Activated B cell treated with CpG ODN at 0.5 μM for 24 hours (primary cell): Measurements from ENCODE around the gene PRDM16. TPM values are rescaled to one million over a fixed set of nuclear protein-coding genes. Genes with fewer than 3 reads are reported as not detected.

Experiments
- ATAC-seq: fragments of 200-7000 bp; cut with Tn5 transposase; one replicate; pipeline ENCODE4 v1.10.0; 2021; ENCODE audit warnings: low read depth, mild to moderate bottlenecking, moderate library complexity
- CTCF ChIA-PET: fragments of 350-600 bp; sonication (Branson Sonifier 250); formaldehyde crosslinking; loops from one replicate; lab custom pipeline; 2021; ENCODE audit warnings: antibody characterized with exemption; lab: Charles Lee
- POLR2A ChIA-PET: fragments of 350-600 bp; sonication (Branson Sonifier 250); formaldehyde crosslinking; loops from one replicate; lab custom pipeline; 2021; ENCODE audit warnings: antibody characterized with exemption; lab: Charles Lee
- DNase-seq: peaks from one replicate; pipeline ENCODE4 v3.0.0; 2022
- H3K27ac Mint-ChIP-seq: one replicate; pipeline ENCODE4 v1.8.0; 2020; ENCODE audit warnings: mixed read lengths
- H3K27me3 Mint-ChIP-seq: one replicate; pipeline ENCODE4 v1.8.0; 2021; ENCODE audit warnings: mixed read lengths
- H3K36me3 Mint-ChIP-seq: one replicate; pipeline ENCODE4 v1.8.0; 2021; ENCODE audit warnings: low read depth, mixed read lengths
- H3K4me1 Mint-ChIP-seq: one replicate; pipeline ENCODE4 v1.8.0; 2021; ENCODE audit warnings: mixed read lengths
- H3K4me3 Mint-ChIP-seq: one replicate; pipeline ENCODE4 v1.8.0; 2020; ENCODE audit warnings: mild to moderate bottlenecking, mixed read lengths
- H3K9me3 Mint-ChIP-seq: one replicate; pipeline ENCODE4 v1.8.0; 2020; ENCODE audit warnings: mixed read lengths
- CTCF ChIP-seq: fragments of 200-600 bp; IDR thresholded peaks from one replicate; pipeline ENCODE4 v1.8.0; 2022; ENCODE audit warnings: antibody characterized with exemption, mild to moderate bottlenecking
- intact Hi-C: fragments of 100-400 bp; cut with micrococcal nuclease; formaldehyde crosslinking; loops from one replicate; pipeline ENCODE4 v1.15.1; 2024
- total RNA-seq: library from RNA; stranded (reverse); gene quantifications from 2 replicates; pipeline ENCODE4 v1.2.3, GENCODE V29; 2022

The PRDM16 gene
- total RNA-seq, 1 donor from 2014 or later: not detected

GRCh38 chr1:3405974-3406867, 337.2 kb downstream of the PRDM16 start:
- Mint-ChIP-seq H3K27me3 (no peaks in the 10 kb centered on the region), H3K4me3 (no peak overlapping the region), H3K27ac (no peak overlapping the region), H3K4me1 (no peaks in the 10 kb centered on the region), H3K9me3 (no peaks in the 10 kb centered on the region), H3K36me3 (no peaks in the 10 kb centered on the region)
- intact Hi-C loops: no loop called here
- POLR2A ChIA-PET: no interaction called here
- CTCF ChIA-PET: no interaction called here
- ATAC-seq: no peak
- TF ChIP-seq CTCF: no peak
- DNase-seq: no peak

GRCh38 chr1:3407021-3407420, 338.0 kb downstream of the PRDM16 start:
- Mint-ChIP-seq H3K4me3 (no peak overlapping the region), H3K36me3 (no peaks in the 10 kb centered on the region), H3K27ac (no peak overlapping the region), H3K9me3 (no peaks in the 10 kb centered on the region), H3K4me1 (no peaks in the 10 kb centered on the region), H3K27me3 (no peaks in the 10 kb centered on the region)
- ChIA-PET CTCF (no interaction called here), POLR2A (no interaction called here)
- DNase-seq: no peak
- intact Hi-C loops: no loop called here
- no peak for TF ChIP-seq CTCF
- no peak for ATAC-seq

- Mint-ChIP-seq H3K36me3 (no peaks in the 10 kb centered on the region), H3K27ac (no peak overlapping the region), H3K4me3 (no peak overlapping the region), H3K27me3 (no peaks in the 10 kb centered on the region), H3K9me3 (no peaks in the 10 kb centered on the region), H3K4me1 (no peaks in the 10 kb centered on the region)
- POLR2A ChIA-PET: no interaction called here
- no peak for DNase-seq
- CTCF ChIA-PET: no interaction called here
- intact Hi-C loops: no loop called here
- ATAC-seq: no peak
- TF ChIP-seq CTCF: no peak
These were observed 339.8 kb downstream of the PRDM16 start for GRCh38 chr1:3408751-3409266.

- intact Hi-C loops: no loop called here
- Mint-ChIP-seq H3K27me3 (no peaks in the 10 kb centered on the region), H3K9me3 (no peaks in the 10 kb centered on the region), H3K27ac (no peak overlapping the region), H3K4me3 (no peak overlapping the region), H3K4me1 (no peaks in the 10 kb centered on the region), H3K36me3 (no peaks in the 10 kb centered on the region)
- no peak for TF ChIP-seq CTCF
- POLR2A ChIA-PET: no interaction called here
- DNase-seq (no peak), ATAC-seq (no peak)
- CTCF ChIA-PET: no interaction called here
These were observed 340.6 kb downstream of the PRDM16 start for GRCh38 chr1:3409366-3410141.
